Stimulated activated CD8-positive, alpha-beta memory T cell treated with anti-CD3 and anti-CD28 coated beads, Interleukin-7, amount 100 ng/mL, for 1 hour (primary cell): ENCODE results near the gene PRPF6.

Experiments
- DNase-seq, 2 donors: peaks; one replicate each; pipeline ENCODE4 v3.0.0-alpha.2; 2020; ENCODE audit warnings: low read depth in 2 of 2

The PRPF6 gene

GRCh38 chr20:63945031-63945658 is 35.8 kb upstream of the PRPF6 start:
- no peak for DNase-seq

- DNase-seq, result no peak
Measured at GRCh38 chr20:63945921-63946920, 34.7 kb upstream of the PRPF6 start.

GRCh38 chr20:63946986-63947637 is 33.8 kb upstream of the PRPF6 start:
- no peak for DNase-seq

- DNase-seq, result no peak
Measured at GRCh38 chr20:63947638-63948456, 33.1 kb upstream of the PRPF6 start.

- no peak for DNase-seq
Measured at GRCh38 chr20:63950701-63951397, 30.1 kb upstream of the PRPF6 start.

- no peak for DNase-seq
Measured at GRCh38 chr20:63951398-63952209, 29.3 kb upstream of the PRPF6 start.

- no peak for DNase-seq
Measured at GRCh38 chr20:63952210-63952535, 28.8 kb upstream of the PRPF6 start.

GRCh38 chr20:63952769-63953168 is 28.2 kb upstream of the PRPF6 start:
- DNase-seq, result no peak

GRCh38 chr20:63953764-63954429 is 27.0 kb upstream of the PRPF6 start:
- DNase-seq, result no peak

- no peak for DNase-seq
Measured at GRCh38 chr20:63955281-63955826, 25.6 kb upstream of the PRPF6 start.

GRCh38 chr20:63955827-63956663 is 24.9 kb upstream of the PRPF6 start, which contains the start of gene UCKL1:
Gene UCKL1 (minus strand): TSS chr20:63956416. CDS start chr20:63956372, 44 bp downstream.
- peak; percentile 74 to 79 for DNase-seq

- no peak for DNase-seq
Measured at GRCh38 chr20:63956664-63957003, 24.3 kb upstream of the PRPF6 start.

- DNase-seq, result no peak
Measured at GRCh38 chr20:63957004-63957689, 23.8 kb upstream of the PRPF6 start.

- DNase-seq, result no peak
Measured at GRCh38 chr20:63957690-63958441, 23.1 kb upstream of the PRPF6 start.

GRCh38 chr20:63958471-63958870 is 22.5 kb upstream of the PRPF6 start:
- no peak for DNase-seq

- DNase-seq, result no peak
Measured at GRCh38 chr20:63958964-63959698, 21.8 kb upstream of the PRPF6 start.
